ENCODE measurements around the gene SHCBP1.

GRCh38 chr16:46583036-46583435 is 38.1 kb downstream of the SHCBP1 start:
- TF ChIP-seq POLR2A (IDR thresholded peaks at IDR 0.05; ENCODE audit: low read depth): no peak
- TF ChIP-seq CTCF (IDR thresholded peaks at IDR 0.05): no peak
- TF ChIP-seq EP300 (IDR thresholded peaks at IDR 0.05): no peak

All from esophagus muscularis mucosa (tissue), 4 donors.